HG02884 (cell line): ENCODE results near the gene DOK3.
A peak's percentile ranks its signal among the peaks of the same experiment; 100 is the strongest.

Source experiments
- ATAC-seq: cut with Tn5 transposase; IDR thresholded peaks from one replicate; pipeline ENCODE4 v1.9.1; 2021; ENCODE audit warnings: mild to moderate bottlenecking, moderate library complexity; ENCODE audit not compliant: unreplicated experiment

Gene DOK3

GRCh38 chr5:177484902-177485549 lies 24.6 kb downstream of the DOK3 start:
- no peak for ATAC-seq

DNA sequence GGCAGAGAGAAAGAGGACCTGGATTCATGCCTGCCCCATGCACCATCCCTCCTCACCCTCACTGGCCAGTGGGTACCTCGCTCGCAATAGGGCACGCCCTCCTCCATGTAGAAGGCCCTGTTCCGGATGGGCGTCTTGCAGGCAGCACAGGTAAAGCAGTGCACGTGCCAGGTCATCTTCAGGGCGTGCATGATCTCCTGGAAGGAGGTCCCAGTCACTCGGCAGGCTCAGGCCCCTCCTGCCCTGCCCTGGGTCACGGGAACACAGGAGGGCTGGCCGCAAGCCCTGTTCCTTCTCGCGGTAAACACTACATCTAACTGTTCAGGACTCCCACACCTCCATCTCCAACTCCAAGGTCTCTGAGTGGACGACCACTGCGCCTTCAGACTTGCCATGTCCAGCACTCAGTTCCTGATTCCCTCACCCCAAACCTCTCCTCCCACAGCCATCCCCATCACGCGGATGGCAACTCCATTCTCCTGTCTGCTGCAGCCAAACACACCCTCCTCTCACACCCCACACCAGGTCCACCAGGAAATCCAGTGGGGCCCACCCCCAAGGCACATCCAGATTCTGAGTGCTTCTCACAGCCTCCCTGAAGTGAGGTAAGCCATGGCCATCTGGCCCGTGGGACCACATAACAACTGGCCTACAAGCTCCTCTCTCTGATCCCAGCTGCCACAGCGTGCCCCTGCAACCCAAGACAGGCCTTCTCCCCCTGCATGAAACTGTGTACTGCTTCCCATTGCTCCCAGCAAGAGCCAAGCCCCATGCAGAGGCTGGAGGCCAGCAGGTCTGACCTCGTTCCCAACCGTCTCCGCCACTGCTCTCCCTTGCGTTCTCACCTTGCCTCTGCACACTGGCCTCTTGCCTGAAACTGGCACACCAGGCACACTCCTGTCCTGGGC lies 25.4 kb downstream of the DOK3 start:
- ATAC-seq = no peak

DNA sequence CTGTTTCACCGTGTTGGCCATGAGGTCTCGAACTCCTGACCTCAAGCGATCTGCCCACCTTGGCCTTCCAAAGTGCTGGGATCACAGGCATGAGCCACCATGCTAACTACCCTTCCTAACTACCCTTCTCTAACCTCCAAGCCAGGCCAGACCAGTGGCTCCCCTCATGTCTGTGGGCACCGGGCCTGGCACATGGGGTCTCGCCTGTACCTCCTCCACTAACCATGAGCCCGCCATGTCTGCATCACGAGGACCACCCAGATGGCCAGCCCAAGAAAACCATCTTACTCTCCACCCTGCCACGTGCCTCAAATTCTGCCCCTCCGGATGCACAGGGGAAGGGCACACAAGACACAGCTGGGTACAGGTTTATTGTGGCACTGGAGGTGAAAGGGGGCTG lies 26.6 kb downstream of the DOK3 start:
- ATAC-seq = no peak

- ATAC-seq = no peak
Observed at GRCh38 chr5:177482359-177482795, 27.2 kb downstream of the DOK3 start.

DNA sequence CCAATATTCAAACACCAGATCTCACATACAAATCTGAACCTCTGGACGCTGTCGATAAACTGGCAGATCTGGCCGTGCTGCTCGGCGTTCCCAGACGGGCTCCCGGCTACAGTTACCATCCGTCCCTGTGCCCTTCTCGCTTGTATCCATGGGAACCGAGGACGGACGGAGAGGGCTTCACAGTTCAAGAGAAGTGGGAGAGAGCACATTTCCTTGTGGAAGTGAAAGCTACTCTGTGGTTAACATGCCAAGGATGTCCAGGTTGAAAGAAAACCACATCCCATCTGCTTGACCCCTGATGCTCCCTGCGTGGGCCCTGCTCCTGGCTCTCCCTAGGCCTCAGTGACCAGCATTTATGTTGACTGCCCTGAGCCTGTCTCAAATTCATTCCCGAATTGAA lies 29.9 kb downstream of the DOK3 start:
- no peak for ATAC-seq

GRCh38 chr5:177478711-177479646 lies 30.6 kb downstream of the DOK3 start:
- ATAC-seq = no peak

- no peak for ATAC-seq
Observed at GRCh38 chr5:177477701-177478477, 31.7 kb downstream of the DOK3 start.

DNA sequence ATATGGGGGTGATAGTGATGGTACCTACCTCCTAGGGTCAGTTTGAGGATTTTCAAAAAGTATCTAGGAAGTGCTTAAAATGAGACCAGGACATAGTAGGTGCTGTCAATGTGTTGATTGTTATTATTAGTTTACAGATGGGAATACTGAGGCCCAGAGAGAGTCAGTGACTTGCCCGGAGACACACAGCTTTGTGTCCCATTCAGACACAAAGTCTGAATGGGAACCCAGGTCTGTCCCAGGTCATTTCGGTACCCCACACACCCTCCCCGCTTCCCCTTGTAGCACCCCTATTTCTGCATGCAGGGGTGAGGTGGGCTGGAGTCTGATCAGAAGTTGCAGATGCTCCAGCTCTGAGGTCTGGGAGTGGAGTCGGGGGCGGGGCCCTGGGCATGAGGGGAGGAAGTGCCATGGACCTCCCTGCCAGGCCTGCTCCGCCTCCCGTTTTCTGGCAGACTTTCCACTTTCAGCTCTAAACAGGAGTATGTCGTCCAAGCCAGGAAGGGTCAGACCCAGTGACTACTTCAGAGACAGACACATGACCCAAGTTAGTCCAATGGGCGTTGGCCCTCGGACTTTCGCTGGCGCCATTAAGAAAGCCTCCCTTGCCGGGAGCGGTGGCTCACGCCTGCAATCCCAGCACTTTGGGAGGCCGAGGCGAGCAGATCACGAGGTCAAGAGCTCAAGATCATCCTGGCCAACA lies 32.9 kb downstream of the DOK3 start:
- no peak for ATAC-seq

DNA sequence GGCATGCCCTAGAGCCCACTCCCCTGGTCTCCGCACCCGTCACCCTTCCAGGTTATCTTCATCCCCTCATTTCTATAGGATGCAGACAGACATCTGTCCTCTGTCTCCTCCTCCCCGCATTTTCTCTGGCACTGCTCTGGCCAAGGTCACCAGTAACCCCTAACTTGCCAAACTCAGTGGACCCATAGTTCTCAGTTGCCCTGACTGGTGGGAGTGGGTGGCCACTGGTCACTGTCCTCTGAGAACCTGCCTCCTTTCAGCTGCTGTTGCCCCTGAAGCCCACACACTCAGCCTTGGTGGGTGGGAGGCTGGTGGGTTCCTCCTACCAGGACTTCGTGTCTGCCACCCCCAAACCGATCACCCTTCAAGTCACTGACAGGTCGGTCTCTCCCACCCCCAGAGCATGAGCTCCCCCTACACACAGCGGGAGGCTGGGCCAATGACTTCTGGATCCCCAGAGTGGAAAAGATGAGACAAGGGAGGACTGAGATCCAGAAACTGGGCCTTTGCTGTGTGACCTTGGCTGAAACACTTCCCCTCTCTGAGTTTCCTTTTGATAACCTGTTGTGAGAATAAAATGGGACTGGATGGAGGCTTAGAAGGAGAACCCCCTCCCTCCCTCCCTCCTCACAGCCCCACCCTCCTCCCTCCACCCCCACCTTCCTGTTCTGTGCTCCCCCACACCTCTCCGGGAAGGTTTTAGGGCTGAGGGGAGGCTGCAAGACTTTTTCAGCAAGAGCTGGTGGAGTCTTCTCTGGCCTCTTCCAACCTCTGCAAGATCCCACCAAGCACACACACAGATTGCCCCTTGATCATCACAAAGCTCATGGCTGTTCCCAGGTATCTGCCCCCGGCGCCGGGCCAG lies 33.8 kb downstream of the DOK3 start:
- ATAC-seq = no peak

- no peak for ATAC-seq
Observed at GRCh38 chr5:177474846-177475562, 34.6 kb downstream of the DOK3 start.

DNA sequence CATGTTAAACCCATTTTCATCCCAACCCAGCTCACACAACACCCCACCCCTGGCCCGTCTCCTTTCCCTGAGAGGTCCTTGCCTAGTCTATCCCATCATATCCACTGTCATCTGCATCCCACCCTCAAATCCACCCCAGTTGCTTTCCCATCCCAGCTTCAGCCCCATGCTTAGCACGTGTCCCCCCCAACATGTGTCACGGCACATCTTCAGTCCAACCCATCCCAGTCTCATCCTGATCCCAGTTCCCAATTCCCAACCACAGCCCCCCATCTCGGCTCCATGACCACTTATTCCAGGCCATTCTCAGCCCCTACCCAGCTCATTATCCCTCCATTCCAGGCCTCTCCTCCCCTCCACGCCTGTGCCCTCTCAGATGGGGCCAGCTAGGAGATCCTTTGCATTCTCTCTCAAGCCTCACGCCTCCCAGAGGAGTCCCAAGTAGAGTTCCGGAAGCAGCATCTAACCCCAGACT lies 35.6 kb downstream of the DOK3 start:
- ATAC-seq = no peak

DNA sequence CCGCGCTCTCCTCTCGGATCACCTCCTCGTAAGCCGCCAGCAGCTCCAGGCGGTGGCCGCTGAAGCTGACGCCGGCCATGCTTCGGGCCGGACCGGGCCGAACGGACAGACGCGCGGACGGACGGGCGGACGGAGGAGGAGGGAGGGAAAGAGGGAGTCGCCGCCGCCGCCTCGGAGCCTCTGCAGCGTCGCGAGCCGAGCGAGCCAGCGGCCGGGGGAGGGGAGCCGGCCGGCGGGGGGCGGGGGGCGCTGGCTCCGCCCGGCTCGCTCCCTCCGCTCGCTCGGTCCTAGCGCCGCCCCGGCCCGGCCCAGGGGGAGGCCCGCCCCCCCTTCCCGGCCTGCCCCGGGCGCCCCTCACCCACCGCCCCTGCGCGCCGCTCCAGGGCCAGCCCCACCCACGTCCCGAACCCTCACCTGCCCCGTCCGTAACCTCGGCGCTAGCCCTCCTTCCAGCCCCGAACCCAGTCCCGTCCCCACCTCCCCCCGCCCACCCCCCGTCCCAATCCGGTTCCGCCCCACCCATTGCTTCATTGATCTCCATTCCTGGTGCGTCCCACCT lies 36.1 kb downstream of the DOK3 start, which contains the start of gene DBN1:
DBN1 (minus strand) TSS at position 192 of the 559 bp plus-strand sequence; CDS start at position 79, 113 bp downstream.
- ATAC-seq = peak; percentile 42

GRCh38 chr5:177472460-177473442 lies 36.9 kb downstream of the DOK3 start:
- ATAC-seq = peak; percentile 45

GRCh38 chr5:177471610-177472356 lies 37.8 kb downstream of the DOK3 start:
- no peak for ATAC-seq

DNA sequence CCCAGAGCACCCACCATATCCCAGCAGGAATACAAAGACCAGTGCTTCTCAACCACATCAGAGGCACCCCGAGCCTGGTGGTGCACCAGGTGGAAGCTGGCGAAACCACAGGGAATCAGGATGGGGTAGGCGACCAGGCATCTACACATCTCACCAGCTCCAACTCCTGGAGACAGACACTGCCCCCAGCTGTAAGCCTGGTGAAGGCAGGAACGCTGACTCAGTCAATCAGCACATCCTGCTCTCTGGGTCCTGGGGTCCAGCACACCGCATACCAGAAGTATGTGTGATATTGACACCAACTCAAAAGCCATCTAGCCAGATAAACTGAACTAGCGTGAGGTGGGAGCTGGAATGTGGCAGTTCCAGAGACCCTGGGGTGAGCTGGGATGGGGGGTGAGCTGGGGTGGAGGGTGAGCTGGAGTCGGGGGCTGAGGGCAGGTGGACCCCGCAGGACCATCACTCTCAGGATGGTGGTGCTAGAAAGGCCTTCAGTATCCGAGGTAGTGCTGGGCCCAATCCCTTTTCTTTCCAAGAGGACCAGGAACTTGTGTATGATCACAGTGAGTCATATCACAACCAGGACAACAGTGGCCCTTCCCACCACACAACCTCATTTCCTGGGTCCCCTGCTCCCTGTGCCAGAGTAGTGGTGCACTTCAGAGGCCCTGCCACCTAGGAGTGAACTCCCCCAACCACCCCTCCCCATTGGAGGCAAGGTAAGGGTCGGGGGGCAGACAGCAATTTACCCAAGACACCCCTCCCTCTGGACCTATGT lies 38.7 kb downstream of the DOK3 start:
- ATAC-seq = no peak
